Measurements from ENCODE around the gene SLK. TPM values are rescaled to one million over a fixed set of nuclear protein-coding genes. Genes with fewer than 3 reads are reported as not detected.

Gene SLK
- total RNA-seq, 2 donors from 2014 or later, result 26.3 to 32.1 TPM

- H3K9me3 Mint-ChIP-seq, result no peaks in the 10 kb centered on the region
- no peaks in the 10 kb centered on the region for H3K36me3 Mint-ChIP-seq
- no peak overlapping the region for H3K27ac Mint-ChIP-seq
- no peaks in the 10 kb centered on the region for H3K4me1 Mint-ChIP-seq (ENCODE audit: low read depth in 2 of 2)
- DNase-seq (ENCODE audit: low spot score), result no peak
- peaks cover 0 to 8% of the 10 kb centered on the region in 2 donors for H3K27me3 Mint-ChIP-seq
- no peak overlapping the region for H3K4me3 Mint-ChIP-seq
- no peak for ATAC-seq
Measured at GRCh38 chr10:103954543-103954942, 12.4 kb upstream of the SLK start.

DNA sequence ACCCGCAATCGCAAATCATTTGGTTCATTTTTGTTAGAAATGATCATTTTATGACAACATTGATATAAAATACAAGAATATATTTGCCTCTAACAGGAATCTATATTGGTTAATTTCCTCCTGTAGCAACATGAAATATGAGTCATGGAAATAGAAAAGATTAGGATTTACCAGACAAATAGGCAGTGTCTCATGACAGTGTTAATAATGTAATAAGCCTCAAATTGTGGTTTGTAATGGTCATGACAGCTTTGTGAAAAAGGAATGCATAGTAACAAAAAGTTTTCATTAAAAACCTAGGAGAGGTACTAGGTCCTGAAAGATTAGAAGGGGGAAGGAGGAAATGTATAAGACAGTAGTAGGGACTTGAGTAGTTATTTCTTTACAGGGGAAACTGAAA lies 7.9 kb upstream of the SLK start:
- no peaks in the 10 kb centered on the region for H3K4me1 Mint-ChIP-seq (ENCODE audit: low read depth in 2 of 2)
- no peak overlapping the region for H3K27ac Mint-ChIP-seq
- no peak for ATAC-seq
- DNase-seq (ENCODE audit: low spot score), result no peak
- H3K27me3 Mint-ChIP-seq, result peaks cover 0 to 8% of the 10 kb centered on the region in 2 donors
- H3K4me3 Mint-ChIP-seq, result no peak overlapping the region
- H3K9me3 Mint-ChIP-seq, result no peaks in the 10 kb centered on the region
- H3K36me3 Mint-ChIP-seq, result no peaks in the 10 kb centered on the region

GRCh38 chr10:103960103-103960502 lies 6.8 kb upstream of the SLK start:
- no peak overlapping the region for H3K4me3 Mint-ChIP-seq
- DNase-seq (ENCODE audit: low spot score) (no peak), ATAC-seq (no peak)
- no peaks in the 10 kb centered on the region for H3K4me1 Mint-ChIP-seq (ENCODE audit: low read depth in 2 of 2)
- H3K36me3 Mint-ChIP-seq, result no peaks in the 10 kb centered on the region
- H3K27ac Mint-ChIP-seq, result no peak overlapping the region
- no peaks in the 10 kb centered on the region for H3K9me3 Mint-ChIP-seq
- H3K27me3 Mint-ChIP-seq, result peaks cover 0 to 8% of the 10 kb centered on the region in 2 donors

DNA sequence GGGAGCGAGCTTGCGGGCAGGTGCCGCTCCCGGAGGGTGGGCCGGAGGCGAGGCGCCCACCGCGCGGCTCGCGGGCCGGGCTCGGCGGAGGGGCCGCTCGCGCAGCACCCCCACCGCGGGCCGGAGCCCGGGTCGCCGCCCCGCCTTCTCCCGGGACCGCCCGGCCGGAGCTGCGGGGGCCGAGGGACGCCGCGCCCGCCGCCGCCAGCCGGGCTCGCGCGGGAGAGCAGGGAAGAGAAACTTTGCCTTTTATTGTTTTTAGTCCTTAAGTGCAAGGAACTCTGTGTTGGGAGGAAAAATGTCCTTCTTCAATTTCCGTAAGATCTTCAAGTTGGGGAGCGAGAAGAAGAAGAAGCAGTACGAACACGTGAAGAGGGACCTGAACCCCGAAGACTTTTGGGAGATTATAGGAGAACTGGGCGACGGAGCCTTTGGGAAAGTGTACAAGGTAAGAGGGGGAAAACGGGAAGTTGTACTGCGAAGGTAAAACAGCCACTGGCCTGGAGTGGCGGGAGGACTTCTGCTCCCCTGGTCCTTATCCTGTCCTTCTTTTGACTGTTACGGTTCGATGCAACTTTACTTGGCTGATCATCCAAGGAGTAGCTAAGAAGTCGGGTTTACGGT lies 620 bp downstream of the SLK start:
- H3K4me3 Mint-ChIP-seq, result peak overlapping the region; percentile 95

DNA sequence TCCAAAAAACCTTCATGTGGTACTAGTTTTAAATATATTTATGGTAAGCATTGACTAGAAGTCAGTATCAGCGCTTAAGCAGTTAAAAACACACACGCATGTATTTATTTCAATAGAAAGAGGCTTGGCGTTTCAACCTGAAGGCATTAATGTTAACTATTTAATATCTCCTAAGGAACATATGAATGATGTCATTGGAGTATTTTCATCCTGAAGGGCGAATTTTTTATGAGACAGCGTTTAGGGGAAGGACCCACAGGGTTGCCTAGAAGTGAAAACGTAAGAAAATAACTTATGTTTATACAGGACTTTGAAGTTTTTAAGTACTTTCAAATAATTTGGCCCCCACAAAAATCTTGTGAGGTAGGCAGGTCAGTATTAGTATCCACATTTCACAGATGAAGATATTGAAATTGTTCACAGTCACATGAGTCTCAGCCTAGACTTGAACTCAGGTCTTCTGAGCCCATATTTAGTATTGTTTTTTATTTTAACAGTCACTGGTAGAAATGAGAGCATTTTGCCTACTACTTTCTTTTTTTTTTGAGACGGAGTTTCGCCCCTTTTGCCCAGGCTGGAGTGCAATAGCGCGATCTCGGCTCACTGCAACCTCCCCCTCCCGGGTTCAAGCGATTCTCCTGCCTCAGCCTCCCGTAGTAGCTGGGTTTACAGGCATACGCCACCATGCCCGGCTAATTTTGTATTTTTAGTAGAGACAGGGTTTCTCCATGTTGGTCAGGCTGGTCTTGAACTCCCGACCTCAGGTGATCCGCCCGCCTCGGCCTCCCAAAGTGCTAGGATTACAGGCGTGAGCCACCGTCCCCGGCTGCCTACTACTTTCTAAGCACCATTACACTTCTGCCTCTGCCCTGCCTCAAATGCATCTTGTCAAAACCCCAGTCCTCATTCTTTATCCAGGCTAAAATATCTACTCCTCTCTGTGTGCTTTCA lies 1.8 kb downstream of the SLK start:
- H3K36me3 Mint-ChIP-seq, result no peaks in the 10 kb centered on the region
- DNase-seq (ENCODE audit: low spot score), result no peak
- no peaks in the 10 kb centered on the region for H3K9me3 Mint-ChIP-seq
- peaks cover 37 to 51% of the 10 kb centered on the region in 2 donors for H3K4me1 Mint-ChIP-seq (ENCODE audit: low read depth in 2 of 2)
- no peaks in the 10 kb centered on the region for H3K27me3 Mint-ChIP-seq
- ATAC-seq, result no peak
- H3K27ac Mint-ChIP-seq, result peak overlapping the region; percentile 83 to 90
- peak overlapping the region; percentile 95 for H3K4me3 Mint-ChIP-seq

More for the DNA sequence above, 620 bp downstream of the SLK start:
- Mint-ChIP-seq H3K27me3 (no peaks in the 10 kb centered on the region), H3K9me3 (no peaks in the 10 kb centered on the region), H3K27ac (peak overlapping the region; percentile 83 to 90), H3K4me1 (ENCODE audit: low read depth in 2 of 2) (peaks cover 30 to 40% of the 10 kb centered on the region in 2 donors), H3K36me3 (no peaks in the 10 kb centered on the region)
- ATAC-seq (peak; percentile 65 to 69), DNase-seq (ENCODE audit: low spot score) (peak; percentile 64)

DNA sequence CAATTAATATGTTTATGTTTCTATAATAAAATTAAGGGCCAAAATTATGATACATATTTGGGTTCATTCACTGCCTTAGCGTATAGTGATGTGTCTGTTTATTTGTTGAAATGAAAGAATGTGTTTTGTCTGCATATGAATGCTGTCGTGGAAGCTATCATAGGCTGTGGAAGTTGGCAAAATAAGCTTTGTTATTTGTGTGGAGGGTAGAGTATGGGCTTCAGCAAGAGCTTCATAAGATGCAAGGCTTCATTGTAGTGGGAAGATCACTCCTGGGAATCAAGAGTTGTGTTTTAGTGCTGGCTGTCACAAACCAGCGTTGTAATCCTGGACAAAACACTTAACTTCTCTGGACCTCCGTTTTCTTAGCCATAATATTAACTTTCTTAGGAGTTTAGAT lies 2.5 kb downstream of the SLK start:
- DNase-seq (ENCODE audit: low spot score) (no peak), ATAC-seq (no peak)
- Mint-ChIP-seq H3K27ac (peak overlapping the region; percentile 83 to 90), H3K36me3 (no peaks in the 10 kb centered on the region), H3K27me3 (no peaks in the 10 kb centered on the region), H3K4me1 (ENCODE audit: low read depth in 2 of 2) (peaks cover 41 to 56% of the 10 kb centered on the region in 2 donors), H3K4me3 (peak overlapping the region; percentile 95), H3K9me3 (no peaks in the 10 kb centered on the region)

DNA sequence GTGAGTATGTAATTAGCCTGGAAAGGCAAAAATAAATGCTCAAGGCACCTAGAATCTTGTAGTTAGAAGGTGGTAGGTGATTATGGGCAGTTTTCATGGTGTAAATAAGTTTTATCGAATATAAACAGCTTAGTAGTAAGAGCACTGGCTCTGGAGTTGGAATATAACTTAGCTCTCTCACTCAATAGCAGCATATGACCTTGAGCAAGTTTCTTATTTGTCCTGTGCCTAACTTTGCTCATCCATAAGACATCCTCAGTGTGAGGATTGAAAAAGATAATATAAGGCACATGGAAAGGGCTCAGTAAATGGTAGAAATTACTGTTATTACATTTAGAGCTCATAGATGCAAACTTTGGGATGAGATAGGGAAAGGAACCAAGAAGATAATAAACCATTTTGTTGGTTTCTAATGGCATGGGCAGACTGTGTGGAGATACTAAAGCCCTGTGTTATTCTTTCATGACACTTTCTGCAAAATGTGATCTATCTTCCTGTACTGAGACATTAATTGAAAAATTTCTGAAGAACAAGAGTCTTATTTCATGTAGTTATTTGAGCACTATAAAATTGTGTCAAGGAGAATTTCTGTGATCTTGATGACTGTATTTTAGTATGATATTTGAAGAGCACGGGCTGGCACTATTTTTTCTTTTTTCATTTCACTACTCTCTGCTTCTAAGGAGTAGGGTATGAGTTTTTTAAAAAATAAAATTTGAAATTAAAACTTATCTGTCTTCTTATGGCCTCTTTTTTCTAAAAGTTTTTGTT lies 3.1 kb downstream of the SLK start:
- no peak for ATAC-seq
- Mint-ChIP-seq H3K9me3 (peaks cover 2% of the 10 kb centered on the region), H3K36me3 (peaks cover 3% of the 10 kb centered on the region), H3K27ac (peak overlapping the region; percentile 83 to 90), H3K4me3 (peak overlapping the region; percentile 95), H3K27me3 (no peaks in the 10 kb centered on the region), H3K4me1 (ENCODE audit: low read depth in 2 of 2) (peaks cover 44 to 59% of the 10 kb centered on the region in 2 donors)
- DNase-seq (ENCODE audit: low spot score), result no peak

- H3K4me3 Mint-ChIP-seq, result no peak overlapping the region
- peaks cover 9% of the 10 kb centered on the region for H3K36me3 Mint-ChIP-seq
- no peaks in the 10 kb centered on the region for H3K27me3 Mint-ChIP-seq
- ATAC-seq (no peak), DNase-seq (ENCODE audit: low spot score) (no peak)
- peaks cover 31 to 50% of the 10 kb centered on the region in 2 donors for H3K4me1 Mint-ChIP-seq (ENCODE audit: low read depth in 2 of 2)
- H3K27ac Mint-ChIP-seq, result peak overlapping the region in 1 of 2 donors; percentile 4
- peaks cover 5% of the 10 kb centered on the region for H3K9me3 Mint-ChIP-seq
Measured at GRCh38 chr10:103975169-103975568, 8.2 kb downstream of the SLK start.

DNA sequence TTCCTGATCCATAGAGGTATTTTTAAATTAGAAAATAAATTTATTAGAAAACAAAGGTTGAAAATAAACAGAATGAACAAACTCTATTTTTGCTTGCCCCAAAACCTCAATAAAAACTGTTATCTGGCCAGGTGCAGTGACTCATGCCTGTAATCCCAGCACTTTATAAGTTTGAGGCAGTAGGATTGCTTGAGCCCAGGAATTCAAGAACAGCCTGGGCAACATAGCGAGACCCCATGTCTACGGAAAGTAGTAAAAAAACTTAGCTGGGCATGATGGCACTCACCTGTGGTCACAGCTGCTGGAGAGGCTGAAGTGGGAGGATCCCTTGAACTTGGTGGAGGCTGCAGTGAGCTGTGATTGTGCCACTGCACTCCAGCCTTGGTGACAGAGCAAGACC lies 10.3 kb downstream of the SLK start:
- ATAC-seq, result no peak
- Mint-ChIP-seq H3K4me1 (ENCODE audit: low read depth in 2 of 2) (peaks cover 36 to 56% of the 10 kb centered on the region in 2 donors), H3K36me3 (peaks cover 9% of the 10 kb centered on the region), H3K27me3 (no peaks in the 10 kb centered on the region), H3K4me3 (no peak overlapping the region), H3K9me3 (peaks cover 5% of the 10 kb centered on the region), H3K27ac (no peak overlapping the region)
- no peak for DNase-seq (ENCODE audit: low spot score)

DNA sequence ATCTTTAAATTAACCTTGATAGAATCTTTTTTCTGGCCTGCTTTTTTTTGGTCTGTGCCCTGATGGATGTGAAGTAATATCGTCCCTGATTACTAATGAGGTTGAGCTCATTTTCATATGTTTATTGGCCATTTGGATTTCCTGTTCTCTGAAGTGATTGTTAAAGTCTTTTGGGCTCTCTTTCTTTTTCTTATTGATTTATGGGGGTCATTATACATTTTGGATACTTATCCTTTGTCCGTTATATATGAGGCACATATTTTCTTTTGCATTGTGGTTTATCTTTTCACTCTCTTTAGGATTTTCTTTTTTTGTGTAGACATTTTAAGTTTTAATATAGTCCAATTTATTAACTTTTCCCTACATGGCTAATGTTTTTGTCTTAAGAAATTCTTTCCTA lies 12.6 kb downstream of the SLK start:
- Mint-ChIP-seq H3K27ac (no peak overlapping the region), H3K36me3 (peaks cover 9% of the 10 kb centered on the region), H3K27me3 (no peaks in the 10 kb centered on the region), H3K4me3 (no peak overlapping the region), H3K9me3 (peaks cover 5% of the 10 kb centered on the region), H3K4me1 (ENCODE audit: low read depth in 2 of 2) (peaks cover 43 to 59% of the 10 kb centered on the region in 2 donors)
- ATAC-seq, result no peak
- no peak for DNase-seq (ENCODE audit: low spot score)

- Mint-ChIP-seq H3K27me3 (no peaks in the 10 kb centered on the region), H3K36me3 (peaks cover 2% of the 10 kb centered on the region), H3K4me3 (peak overlapping the region; percentile 23), H3K27ac (peak overlapping the region; percentile 4 to 17), H3K9me3 (no peaks in the 10 kb centered on the region), H3K4me1 (ENCODE audit: low read depth in 2 of 2) (peaks cover 43 to 56% of the 10 kb centered on the region in 2 donors)
- no peak for ATAC-seq
- DNase-seq (ENCODE audit: low spot score), result no peak
Measured at GRCh38 chr10:103980288-103980906, 13.5 kb downstream of the SLK start.

GRCh38 chr10:103982639-103983038 lies 15.7 kb downstream of the SLK start:
- Mint-ChIP-seq H3K4me1 (ENCODE audit: low read depth in 2 of 2) (peaks cover 49 to 62% of the 10 kb centered on the region in 2 donors), H3K4me3 (peak overlapping the region; percentile 59), H3K9me3 (no peaks in the 10 kb centered on the region), H3K27me3 (no peaks in the 10 kb centered on the region), H3K36me3 (no peaks in the 10 kb centered on the region), H3K27ac (peak overlapping the region; percentile 71 to 82)
- no peak for ATAC-seq
- no peak for DNase-seq (ENCODE audit: low spot score)

DNA sequence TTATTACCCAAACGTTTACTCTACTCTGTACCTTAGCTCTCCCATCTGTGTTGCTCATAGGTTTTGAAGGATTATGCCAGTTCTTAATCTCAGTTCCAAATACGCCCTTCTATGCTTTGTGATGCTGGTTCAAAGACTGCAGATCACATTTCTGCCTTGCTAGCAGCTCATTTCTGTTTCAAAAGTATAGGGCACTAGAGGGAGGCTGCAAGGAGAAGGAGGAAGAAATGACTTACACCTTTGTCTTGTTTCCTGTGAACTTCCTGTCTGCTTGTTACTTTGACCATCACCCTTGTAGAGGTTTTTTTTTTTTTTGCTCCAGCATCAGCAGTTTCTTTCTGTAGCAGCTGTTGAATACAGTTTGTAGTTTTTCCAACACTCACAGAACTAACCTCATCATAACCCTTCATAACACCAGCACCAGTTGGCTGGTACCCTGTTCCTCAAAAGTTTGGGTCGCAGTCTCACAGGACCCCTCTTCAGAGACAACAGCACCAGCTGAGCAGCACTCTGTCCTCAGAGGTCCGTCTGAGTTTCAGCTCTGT lies 16.5 kb downstream of the SLK start:
- Mint-ChIP-seq H3K27me3 (no peaks in the 10 kb centered on the region), H3K27ac (peak overlapping the region; percentile 71 to 82), H3K9me3 (no peaks in the 10 kb centered on the region), H3K4me1 (ENCODE audit: low read depth in 2 of 2) (peaks cover 54 to 61% of the 10 kb centered on the region in 2 donors), H3K4me3 (peak overlapping the region; percentile 82), H3K36me3 (no peaks in the 10 kb centered on the region)
- no peak for DNase-seq (ENCODE audit: low spot score)
- peak; percentile 82 to 94 for ATAC-seq
